Lung (tissue), 12 donors: ENCODE measurements around the gene EPHB6. TPM values are rescaled to one million over a fixed set of nuclear protein-coding genes. Genes with fewer than 3 reads are reported as not detected.

ENCODE experiments used
- ATAC-seq: fragments of 200-7000 bp; cut with Tn5 transposase; one replicate; pipeline ENCODE4 v1.9.1; 2020; ENCODE audit warnings: moderate number of reproducible peaks; ENCODE audit not compliant: insufficient read depth, low FRiP score
- DNase-seq, 3 donors: peaks; one replicate each; pipeline ENCODE4 v3.0.0-alpha.2; 2013 to 2017
- H3K27ac ChIP-seq, 2 donors: one replicate each; pipeline ENCODE4 v1.5.1; 2013; ENCODE audit warnings: mild to moderate bottlenecking in 2 of 2, moderate library complexity in 2 of 2, control low read depth in 1 of 2, inconsistent platforms in 1 of 2, low read depth in 1 of 2, low read length in 1 of 2
- H3K27me3 ChIP-seq, 3 donors: one replicate each; pipeline ENCODE4 v1.5.1; 2013; ENCODE audit warnings: low read length in 2 of 3; ENCODE audit not compliant: control insufficient read depth in 3 of 3, insufficient read depth in 3 of 3
- H3K36me3 ChIP-seq, 4 donors: one replicate each; pipeline ENCODE4 v1.5.1; 2013; ENCODE audit warnings: low read length in 4 of 4, mild to moderate bottlenecking in 1 of 4, moderate library complexity in 1 of 4; ENCODE audit not compliant: control insufficient read depth in 4 of 4, insufficient read depth in 4 of 4
- H3K4me1 ChIP-seq, 5 donors: one replicate each; pipeline ENCODE4 v1.5.1; 2013; ENCODE audit warnings: low read length in 5 of 5, mild to moderate bottlenecking in 2 of 5, moderate library complexity in 1 of 5; ENCODE audit not compliant: control insufficient read depth in 5 of 5, insufficient read depth in 5 of 5
- H3K4me3 ChIP-seq: one replicate; pipeline ENCODE4 v1.5.1; 2013; ENCODE audit warnings: mild to moderate bottlenecking, control low read depth, moderate library complexity
- H3K9ac ChIP-seq, 2 donors: one replicate each; pipeline ENCODE4 v1.5.1; 2013; ENCODE audit warnings: low read length in 2 of 2, control low read depth in 1 of 2; ENCODE audit not compliant: insufficient read depth in 1 of 2
- H3K9me3 ChIP-seq, 4 donors: one replicate each; pipeline ENCODE4 v1.5.1; 2013; ENCODE audit warnings: low read length in 3 of 4, mild to moderate bottlenecking in 1 of 4, moderate library complexity in 1 of 4; ENCODE audit not compliant: control insufficient read depth in 4 of 4, insufficient read depth in 3 of 4
- WGBS, 2 donors: extraction: QIAGEN DNeasy Blood & Tissue Kit; methylation state at CpG; one replicate each; pipeline ENCODE4 v1.1.7; 2013; 5-methylcytosine and 5-hydroxymethylcytosine counted together
- polyA plus RNA-seq, 2 donors: library from polyadenylated mRNA; stranded (reverse); fragments of 200-250 nt; gene quantifications; one replicate each; pipeline ENCODE4 v1.2.1, GENCODE V29; 2013
- total RNA-seq, 2 donors: library from RNA; depleted of rRNA in 1 of 2; stranded (reverse); fragments of >200 nt in 1 of 2; gene quantifications; one replicate each; pipeline ENCODE4 v1.2.1, GENCODE V29; 2014 to 2021
- TF ChIP-seq, protein P1 (sequence below): IDR thresholded peaks from 2 replicates; pipeline ENCODE4 v1.5.1; 2012; ENCODE audit warnings: mild to moderate bottlenecking; ENCODE audit errors: control extremely low read depth, extremely low read depth
- donor health status: control.
- donor health status: control.
- donor health status: Bipolar disorder and iron deficiency.
- donor health status: healthy.
- donor health status: DM: yes; HTN: yes; CAD: no.

Gene EPHB6
- total and polyA plus RNA-seq, 4 donors: 3.2 to 18.8 (median 13.5) TPM

DNA sequence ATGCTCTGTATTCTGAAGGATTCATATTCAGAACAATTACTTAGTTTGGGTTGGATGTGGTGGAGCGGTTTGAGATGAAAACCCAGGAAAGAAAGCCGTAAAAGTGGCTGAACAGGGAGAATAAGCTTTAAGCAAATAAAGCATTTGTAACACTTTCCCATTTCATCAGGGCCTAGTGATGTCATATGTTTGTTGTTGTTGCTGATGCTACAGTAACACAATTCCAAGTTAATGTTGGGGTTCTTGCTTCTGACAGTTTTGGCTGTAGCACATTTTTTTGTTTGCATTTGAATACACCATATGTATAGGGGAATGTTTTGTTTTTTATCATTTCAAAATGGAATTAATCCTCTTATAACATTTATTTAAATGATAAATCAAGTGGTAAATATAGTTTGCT is 40.4 kb upstream of the EPHB6 start:
- DNase-seq: no peak
- no peak overlapping the region for H3K9ac ChIP-seq
- no peaks in the 10 kb centered on the region for H3K9me3 ChIP-seq
- H3K36me3 ChIP-seq: no peaks in the 10 kb centered on the region
- no peak for ATAC-seq
- WGBS, 2 donors: 69 to 85% methylated on average over 2 of the region's 2 CpGs
- no peak overlapping the region for H3K27ac ChIP-seq
- no peak overlapping the region for H3K4me3 ChIP-seq
- peaks cover 0 to 27% (median 0%) of the 10 kb centered on the region in 3 donors for H3K27me3 ChIP-seq
- TF ChIP-seq, protein P1, sequence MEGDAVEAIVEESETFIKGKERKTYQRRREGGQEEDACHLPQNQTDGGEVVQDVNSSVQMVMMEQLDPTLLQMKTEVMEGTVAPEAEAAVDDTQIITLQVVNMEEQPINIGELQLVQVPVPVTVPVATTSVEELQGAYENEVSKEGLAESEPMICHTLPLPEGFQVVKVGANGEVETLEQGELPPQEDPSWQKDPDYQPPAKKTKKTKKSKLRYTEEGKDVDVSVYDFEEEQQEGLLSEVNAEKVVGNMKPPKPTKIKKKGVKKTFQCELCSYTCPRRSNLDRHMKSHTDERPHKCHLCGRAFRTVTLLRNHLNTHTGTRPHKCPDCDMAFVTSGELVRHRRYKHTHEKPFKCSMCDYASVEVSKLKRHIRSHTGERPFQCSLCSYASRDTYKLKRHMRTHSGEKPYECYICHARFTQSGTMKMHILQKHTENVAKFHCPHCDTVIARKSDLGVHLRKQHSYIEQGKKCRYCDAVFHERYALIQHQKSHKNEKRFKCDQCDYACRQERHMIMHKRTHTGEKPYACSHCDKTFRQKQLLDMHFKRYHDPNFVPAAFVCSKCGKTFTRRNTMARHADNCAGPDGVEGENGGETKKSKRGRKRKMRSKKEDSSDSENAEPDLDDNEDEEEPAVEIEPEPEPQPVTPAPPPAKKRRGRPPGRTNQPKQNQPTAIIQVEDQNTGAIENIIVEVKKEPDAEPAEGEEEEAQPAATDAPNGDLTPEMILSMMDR: no peak
- H3K4me1 ChIP-seq: no peaks in the 10 kb centered on the region

- Histone ChIP-seq H3K36me3 (no peaks in the 10 kb centered on the region), H3K9ac (no peak overlapping the region), H3K27ac (no peak overlapping the region), H3K4me3 (no peak overlapping the region), H3K27me3 (peaks cover 0 to 23% (median 0%) of the 10 kb centered on the region in 3 donors), H3K9me3 (no peaks in the 10 kb centered on the region), H3K4me1 (no peaks in the 10 kb centered on the region)
- TF ChIP-seq, protein P1: no peak
- ATAC-seq (no peak), DNase-seq (no peak)
- WGBS, 2 donors: 80 to 93% methylated on average over 3 of the region's 3 CpGs
These were observed 39.7 kb upstream of the EPHB6 start for GRCh38 chr7:142815134-142815533.

DNA sequence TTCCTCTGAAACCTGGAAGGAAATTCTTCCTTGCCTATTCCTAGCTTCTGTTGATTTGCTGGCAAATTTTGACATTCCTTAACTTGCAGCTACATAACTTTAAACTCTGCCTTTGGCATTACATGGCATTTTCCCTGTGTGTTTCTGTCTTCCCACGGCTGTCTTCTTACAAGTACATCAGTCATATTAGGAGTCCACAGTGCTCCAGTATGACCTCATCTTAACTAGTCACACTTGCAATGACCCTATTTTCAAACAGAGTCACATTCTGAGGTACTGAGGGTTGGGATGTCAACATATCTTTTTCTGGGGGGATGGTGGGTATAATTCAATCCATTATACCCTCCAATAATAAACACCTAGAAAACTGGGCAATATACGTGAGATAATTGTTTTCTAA is 37.4 kb upstream of the EPHB6 start:
- ATAC-seq (no peak), DNase-seq (no peak)
- H3K4me1 ChIP-seq: no peaks in the 10 kb centered on the region
- WGBS, 2 donors: 65 to 92% methylated on average over 2 of the region's 2 CpGs
- H3K27me3 ChIP-seq: peaks cover 0 to 20% (median 0%) of the 10 kb centered on the region in 3 donors
- H3K9me3 ChIP-seq: no peaks in the 10 kb centered on the region
- no peak overlapping the region for H3K27ac ChIP-seq
- no peaks in the 10 kb centered on the region for H3K36me3 ChIP-seq
- TF ChIP-seq, protein P1: no peak
- H3K9ac ChIP-seq: no peak overlapping the region
- H3K4me3 ChIP-seq: no peak overlapping the region

DNA sequence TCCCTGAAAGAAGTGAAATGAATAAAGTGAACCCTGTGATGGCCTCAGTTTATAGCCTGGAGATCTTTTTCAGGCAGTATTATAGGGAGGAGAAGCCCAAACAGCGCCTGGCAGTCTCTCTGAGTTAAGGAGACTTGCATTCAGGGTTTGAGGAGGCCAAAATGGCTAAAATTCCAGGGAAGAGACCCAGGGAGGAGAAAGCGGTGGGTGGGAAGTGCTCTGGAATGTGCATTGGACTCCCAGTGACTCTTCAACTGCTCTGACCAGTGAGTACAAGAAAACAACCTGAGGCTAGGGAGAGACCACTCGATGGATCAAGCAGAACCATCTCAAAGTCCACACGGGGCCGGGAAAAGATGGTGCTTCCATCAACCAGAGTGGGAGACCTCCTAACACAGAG is 35.3 kb upstream of the EPHB6 start:
- Histone ChIP-seq H3K9me3 (no peaks in the 10 kb centered on the region), H3K4me1 (no peaks in the 10 kb centered on the region), H3K27me3 (peaks cover 0 to 10% (median 0%) of the 10 kb centered on the region in 3 donors), H3K4me3 (no peak overlapping the region), H3K9ac (no peak overlapping the region), H3K36me3 (no peaks in the 10 kb centered on the region), H3K27ac (no peak overlapping the region)
- TF ChIP-seq, protein P1: no peak
- 83 to 95% methylated on average over 5 of the region's 5 CpGs for WGBS, 2 donors
- DNase-seq: no peak
- no peak for ATAC-seq
